HS-27A (cell line): ENCODE results near the gene FAM72C.
"Not testable (repeated sequence)": the region's sequence is repeated elsewhere in the genome, so short reads cannot be mapped to it uniquely, and the experiment has no call there.

Source experiments
- DNase-seq: peaks from one replicate; pipeline ENCODE4 v3.0.0-alpha.2; 2012; ENCODE audit warnings: low read depth, missing footprints

The FAM72C gene

DNA sequence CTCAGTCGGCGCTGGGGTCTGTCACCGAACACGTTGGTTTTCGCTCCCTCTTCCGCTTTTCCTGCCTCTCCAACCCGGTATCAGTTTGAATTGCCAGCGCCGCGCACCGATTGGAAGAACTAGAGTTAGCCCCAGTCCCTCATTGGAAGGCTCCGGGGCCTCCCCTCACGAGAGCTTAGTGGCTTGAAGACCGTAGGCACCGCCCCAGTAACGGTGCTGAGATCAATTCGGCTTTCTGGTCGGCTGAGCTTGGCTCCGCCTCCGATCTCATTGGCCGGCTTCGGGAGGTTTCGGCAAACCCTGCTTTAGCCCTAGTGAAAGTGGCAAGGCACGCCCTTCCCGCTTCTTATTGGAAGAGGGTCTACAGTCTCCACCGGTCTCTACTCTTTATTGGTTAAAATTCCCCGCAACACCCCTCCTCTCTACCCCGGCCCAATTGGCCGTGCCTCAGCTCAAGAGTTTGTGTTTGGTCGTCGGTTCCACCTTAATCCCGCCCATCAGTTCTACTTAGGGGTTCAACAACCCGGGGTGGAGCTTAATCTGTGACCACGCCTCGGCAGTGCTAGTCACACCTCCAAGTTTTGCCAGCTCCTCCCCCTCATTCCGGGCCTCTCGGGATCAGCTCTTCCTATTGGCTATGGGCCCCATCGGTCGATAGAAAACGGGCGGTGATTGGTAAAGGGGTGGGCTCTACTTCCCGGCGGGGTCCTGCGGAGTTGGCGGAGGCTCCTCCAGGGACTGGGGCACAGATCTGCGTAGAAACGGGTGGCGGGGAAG lies at the start of gene FAM72C:
Gene FAM72C (minus strand): TSS at position 63 of the 777 bp plus-strand sequence. CDS start 845 bp downstream, outside the sequence.
- not testable (repeated sequence) for DNase-seq

DNA sequence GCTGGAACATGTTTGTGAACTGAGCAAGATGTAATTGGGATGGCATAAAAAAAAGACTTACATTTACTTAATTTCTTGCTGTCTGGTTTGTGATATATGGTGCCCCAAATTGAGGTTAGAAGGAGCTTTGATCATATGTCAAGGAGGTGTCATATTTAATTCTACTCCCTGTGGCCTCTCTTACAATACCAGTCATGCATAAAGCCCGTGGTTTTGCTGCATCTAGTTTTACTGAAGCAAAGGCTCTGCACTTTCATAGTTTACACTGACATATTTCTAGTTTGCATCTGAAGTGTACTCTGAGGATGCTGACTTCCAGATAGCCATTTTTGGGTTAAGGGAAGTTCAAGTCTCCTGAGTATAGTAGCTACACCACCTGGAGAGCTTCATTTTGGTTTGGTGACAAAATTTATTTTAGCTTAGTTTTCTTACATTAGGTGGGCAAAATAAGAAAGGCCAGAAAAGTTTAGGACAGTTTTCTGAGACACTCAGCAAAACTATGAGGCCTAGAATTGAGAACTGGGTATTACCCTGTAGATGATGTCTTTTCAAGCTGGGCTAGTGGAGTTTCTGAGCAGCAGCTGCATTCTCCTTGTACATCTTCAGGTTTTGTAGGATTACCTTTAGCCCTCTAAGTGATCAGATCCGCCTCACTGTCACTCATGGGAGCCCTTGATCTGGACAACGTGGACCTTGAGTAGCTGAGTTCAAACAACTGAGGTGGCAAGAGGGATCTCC lies 48.4 kb upstream of the FAM72C start:
- not testable (repeated sequence) for DNase-seq

DNA sequence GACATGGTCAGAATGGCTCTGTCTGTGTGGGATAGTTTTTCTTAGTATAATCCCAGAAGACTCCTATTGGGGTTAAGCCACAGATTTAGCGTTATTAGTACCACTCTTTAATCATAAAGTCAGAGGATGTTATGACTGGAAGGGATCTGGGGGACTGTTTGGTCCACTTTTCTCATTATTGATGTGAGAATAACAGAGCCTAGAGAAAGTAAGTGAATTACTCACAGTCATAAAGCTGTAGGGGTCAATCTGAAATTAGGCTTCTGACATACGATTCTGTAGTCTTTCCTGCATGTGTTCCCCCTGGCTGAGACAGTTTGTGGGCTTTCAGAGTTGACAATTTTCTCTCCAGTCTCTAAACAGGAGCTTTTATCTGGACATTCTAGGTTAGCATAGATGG lies 47.3 kb upstream of the FAM72C start:
- not testable (repeated sequence) for DNase-seq

DNA sequence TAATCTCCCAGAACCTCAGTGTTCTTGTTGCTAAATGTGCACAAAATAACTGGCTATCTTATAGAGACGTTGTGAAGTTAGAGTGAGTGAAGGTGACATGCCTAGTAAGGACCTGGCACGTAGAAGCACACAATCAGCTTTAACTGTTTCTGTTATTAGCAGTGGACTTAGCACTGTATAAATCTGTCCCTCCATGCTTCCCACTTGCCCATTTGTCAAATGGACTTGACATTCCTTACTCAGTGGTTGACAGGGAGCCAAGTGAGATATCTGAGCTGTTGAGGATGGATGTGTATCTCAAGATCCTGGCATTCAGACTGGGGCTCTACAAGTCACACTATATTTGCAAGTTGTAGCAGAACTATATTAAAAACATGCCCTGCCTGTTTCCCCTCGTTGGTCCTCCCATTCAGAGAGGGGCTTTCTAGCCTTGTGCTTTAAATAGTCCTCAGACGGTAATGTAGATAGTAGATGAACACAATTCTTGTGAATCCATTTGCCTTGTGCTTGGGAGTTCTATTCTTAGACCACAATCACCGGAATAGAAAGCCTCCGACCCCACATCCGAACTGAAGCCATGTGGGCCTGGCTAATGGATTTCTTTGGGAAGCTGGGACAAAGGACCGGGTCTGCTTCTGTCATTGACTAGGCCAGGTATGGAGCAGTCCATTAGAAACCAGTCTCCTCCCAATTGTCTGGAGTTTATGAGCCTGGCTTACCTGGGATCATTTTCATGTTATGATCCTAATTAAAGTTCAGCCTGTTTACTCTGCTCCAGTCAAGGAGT lies 43.6 kb upstream of the FAM72C start:
- not testable (repeated sequence) for DNase-seq

DNA sequence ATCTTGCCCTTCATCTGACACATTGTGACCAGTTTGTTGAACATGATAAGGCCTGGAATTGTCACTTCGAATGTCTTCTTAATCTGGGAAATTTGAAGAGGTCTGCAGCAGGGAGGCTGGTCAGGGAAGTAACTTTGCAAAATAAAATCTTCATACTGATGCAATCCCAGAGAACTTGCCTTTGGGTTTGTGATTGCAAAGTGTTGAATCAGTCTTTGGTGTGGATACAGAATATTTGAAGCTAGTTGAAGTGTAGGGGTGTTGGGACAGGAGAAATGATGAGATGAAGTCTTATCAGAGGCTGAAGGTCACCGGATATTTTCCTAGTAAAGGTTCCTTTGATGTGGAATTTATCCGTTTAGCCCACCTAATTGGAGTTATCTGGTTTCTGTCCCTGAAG lies 42.7 kb upstream of the FAM72C start:
- not testable (repeated sequence) for DNase-seq

DNA sequence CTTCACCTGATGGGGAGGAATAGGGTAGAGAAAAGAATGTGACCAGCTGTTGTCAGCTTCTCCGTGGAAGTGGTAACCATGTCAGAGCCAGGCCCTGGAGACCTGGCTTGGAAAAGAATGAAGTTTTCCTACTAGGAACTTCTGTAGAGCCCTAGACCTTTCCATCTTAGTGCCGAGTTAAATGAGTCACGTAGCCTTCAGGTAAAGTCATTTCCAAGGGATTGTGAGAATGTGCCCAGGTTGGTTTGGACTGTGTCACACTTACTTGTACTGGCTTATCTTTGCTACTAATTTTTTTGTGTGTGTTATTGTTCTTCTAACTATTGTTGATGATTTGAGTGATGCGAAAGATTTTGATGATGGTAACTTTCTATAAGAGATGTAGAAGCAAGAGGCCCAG lies 42.3 kb upstream of the FAM72C start:
- not testable (repeated sequence) for DNase-seq

DNA sequence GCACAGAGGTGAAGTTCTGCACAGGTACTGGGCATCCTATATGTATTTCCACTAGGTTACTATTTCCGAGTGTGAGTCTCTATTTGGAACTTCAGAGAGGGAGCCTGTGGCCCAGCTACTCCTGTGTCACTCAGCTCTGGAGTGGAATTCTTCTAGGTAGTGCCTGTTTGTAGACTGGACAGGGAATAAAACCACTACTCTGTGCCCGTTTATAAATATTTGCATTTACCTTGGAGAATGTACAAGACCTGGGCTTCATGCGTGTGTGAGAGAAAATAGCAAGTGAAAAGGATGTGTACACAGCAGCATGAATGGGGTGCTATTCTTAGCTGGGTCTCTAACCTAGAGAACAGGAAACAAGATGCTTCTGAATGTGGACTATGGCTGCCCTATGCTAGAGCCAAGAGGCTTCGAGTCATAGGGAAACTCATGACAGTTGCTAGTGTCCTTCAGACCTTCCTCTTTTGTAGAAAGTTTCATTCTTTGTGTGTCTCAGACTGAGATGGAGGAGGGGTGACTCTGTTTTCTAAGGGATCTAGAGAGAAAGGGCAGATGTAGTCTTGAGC lies 40.5 kb upstream of the FAM72C start:
- not testable (repeated sequence) for DNase-seq

DNA sequence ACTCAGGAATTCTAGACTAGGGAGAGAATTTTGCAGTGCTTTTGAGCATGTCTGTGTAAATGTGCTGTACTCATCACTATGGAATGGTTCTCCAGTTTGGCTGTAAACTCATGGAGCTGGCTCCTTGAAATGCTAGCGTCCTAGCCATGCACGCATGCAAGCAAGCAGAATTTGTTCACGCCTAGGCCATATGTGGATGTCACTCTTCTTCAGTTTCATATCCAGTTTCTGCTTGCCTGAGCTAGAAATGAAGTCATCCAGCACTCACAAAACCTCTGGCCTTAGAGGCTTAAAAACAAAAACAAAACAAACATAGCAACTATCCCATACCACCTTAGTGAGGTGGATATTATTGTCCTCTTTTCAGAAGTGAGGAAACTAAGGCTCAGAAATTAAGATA lies 37.6 kb upstream of the FAM72C start:
- DNase-seq = not testable (repeated sequence)

DNA sequence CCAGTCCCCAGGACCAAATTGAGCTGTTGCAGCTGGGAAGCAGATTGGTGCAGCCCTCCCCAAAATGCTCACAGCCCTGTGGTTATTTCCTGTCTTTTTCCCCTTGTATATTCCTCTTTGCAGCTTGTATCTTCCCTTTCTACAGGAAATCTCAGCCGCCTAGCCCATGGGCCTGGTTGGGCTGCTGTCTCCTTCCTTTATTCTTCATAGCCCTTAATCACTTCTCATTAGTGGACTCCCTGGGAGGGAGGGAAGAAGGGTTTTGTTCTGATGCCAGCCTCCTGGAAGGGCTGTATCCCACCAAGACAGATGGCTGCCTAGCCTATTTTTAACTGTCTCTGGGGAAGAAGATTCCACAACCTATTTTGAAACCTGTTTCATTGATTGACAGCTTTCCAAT lies 32.5 kb upstream of the FAM72C start:
- DNase-seq = not testable (repeated sequence)

DNA sequence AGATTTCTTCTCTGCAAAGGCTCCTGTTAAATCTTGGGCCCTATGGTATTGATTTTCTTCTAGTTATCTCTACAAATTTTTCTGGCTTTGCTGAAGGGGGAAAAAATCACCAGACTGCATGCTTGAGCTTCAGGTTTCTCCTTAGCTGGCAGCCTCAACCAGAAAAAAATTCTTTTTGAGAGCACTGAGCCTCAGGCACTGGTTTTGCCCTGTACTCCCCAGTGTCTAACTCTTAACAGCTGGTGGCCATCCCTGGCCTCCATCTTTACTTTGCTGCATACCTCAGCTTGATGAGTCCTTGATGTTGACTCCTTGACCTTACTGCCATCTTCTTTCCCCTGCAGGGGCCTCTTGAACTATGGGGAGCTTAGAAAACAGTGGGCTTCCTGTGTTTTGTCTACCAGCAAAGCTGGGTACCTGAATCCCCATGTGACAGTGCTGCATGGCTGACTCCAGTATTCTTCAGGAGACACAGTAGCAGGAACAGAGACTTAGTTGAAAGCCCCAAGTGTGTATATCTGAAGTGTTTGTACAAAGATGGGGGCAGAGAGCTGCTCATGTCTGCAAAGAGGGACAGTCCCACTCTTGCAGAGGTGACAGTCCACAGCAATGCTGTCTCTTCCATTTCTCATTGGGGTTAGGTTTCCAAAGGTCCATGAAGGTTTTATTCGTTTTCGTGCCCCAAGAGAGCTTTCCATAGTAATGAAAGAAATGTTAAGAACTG lies 31.7 kb upstream of the FAM72C start:
- not testable (repeated sequence) for DNase-seq

DNA sequence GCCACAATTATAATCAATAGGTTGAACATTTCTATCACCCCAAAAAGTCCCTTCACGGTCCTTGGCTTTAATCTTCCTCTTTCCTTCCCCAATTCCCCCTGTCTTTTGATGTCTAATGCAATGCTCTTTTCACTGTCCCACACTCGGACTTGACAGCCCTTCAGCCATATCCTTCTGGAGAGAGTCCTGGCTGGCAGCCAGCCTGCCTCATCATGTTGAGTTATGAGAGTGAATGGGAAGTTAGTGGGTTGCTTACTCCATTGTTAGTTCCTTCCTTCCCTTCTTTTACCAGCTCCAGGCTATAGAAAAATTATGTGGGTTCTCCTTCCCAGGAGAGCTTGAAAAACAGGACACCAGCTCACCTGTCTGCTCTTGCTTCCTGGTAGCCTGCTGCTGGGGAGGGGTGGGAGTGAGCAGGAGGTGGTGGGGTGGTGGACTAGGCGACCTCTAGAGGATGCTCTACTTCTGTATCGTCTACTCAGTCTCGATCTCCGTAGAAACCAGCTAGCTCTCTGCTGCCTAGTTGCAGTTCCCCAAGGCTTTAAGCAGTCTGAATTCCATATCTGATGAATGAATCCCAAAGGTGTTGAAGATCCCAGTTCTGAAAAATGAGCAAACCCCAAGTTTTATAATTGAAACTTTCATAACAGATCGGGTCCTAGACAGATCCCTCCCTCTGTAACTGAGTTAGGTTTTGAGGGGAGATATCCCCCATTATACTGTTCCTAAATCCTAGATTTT lies 30.5 kb upstream of the FAM72C start:
- not testable (repeated sequence) for DNase-seq

DNA sequence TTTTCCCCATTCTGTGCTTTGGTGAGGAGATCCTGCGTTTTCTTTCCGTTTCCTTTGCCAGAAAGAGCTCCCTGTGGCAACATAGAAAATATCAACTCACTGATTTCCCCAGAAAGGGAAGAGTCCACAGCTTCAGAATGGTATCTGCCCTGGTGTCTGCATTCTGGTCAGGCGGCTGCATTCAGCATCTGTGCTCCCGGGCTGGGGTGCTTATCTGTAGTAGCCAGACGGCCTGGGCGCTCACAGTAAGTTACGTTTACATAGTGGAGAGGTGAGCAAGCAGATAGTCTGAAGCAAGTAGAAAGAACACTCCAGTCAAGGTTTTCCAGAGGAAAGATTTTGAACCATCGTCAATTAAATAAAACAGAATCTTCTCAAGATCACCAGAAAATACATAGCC lies 29.3 kb upstream of the FAM72C start:
- DNase-seq = not testable (repeated sequence)

DNA sequence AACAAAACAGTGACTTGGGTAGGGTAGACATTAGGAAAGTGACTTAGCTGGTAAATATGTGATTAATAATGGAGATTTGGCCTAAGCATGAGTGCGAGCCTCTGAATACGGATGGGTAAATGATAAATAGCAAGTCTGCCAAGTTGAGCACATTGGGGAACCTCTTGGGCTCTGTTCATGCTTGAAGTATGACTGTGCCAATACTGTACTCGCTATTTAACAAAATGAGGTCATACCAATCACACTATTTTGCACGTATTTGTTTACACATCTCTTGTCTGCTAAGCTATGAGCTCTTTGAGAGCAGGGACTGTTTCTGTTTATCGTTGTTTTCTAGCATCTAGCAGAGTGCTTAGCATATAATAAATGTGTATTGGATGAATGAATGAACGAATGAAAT lies 24.2 kb upstream of the FAM72C start:
- DNase-seq = not testable (repeated sequence)

DNA sequence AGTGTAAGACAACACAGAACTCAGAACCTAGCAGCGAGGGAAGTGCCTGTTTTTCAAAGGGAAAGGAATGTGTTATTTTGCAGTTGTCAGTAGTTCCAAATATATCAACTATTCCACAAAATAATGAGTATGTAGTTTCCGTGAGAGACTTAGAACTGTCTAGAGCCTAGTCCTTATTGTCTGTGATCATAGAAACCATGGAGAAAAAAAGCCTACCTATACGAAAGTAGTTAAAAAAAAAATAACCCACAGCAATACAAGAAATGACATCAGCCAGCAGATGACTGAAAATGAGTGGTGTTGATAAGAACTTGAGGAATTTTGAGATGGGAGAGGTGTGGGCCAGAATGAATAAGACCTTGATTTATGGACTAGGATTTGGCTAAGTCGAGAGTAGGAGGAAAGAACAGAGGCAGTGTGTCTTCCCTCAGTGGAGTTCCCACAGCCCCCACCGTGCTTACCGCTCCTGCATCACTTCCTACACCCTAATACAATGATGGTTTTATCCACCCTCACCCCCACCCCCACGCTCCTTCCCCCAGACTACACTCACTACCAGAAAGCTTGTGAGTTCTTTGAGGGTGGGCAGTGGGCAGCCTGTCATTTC lies 21.6 kb upstream of the FAM72C start:
- DNase-seq = not testable (repeated sequence)

DNA sequence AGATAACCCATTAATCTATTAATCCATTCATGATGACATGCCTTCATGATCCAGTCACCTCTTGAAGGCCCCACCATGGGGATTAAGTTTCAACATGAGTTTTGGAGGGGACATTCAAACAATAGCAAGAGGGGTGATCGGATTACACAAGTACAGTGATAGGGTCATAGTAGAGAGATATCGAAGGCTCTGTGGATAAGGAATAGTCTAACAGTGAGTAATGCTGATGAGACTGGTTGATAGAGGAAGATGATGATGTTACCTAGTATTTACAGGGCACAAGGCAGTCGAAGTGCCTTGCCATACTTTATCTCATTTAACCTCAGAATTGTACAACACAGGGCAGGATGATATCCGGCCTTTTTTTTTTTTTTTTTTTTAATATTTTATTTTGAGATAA lies 18.9 kb upstream of the FAM72C start:
- DNase-seq = not testable (repeated sequence)

DNA sequence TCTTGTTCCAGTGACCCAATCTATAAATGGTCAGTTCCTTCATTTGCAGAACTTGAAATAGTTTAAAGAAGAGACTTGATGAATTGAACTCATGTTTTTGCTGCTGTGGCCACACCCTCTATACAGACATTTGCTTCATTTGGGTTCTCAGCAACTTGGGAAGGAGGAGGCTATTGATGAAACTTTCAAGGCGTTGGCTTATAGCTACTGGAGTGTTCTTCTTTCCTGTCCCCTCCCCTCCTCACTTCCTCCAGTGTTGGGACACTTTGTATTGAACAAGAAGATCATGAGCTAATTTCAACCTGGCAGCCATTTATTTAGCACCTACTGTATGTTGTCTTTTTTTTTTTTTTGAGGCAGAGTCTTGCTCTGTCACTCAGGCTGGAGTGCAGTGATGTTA lies 17.9 kb upstream of the FAM72C start:
- not testable (repeated sequence) for DNase-seq

DNA sequence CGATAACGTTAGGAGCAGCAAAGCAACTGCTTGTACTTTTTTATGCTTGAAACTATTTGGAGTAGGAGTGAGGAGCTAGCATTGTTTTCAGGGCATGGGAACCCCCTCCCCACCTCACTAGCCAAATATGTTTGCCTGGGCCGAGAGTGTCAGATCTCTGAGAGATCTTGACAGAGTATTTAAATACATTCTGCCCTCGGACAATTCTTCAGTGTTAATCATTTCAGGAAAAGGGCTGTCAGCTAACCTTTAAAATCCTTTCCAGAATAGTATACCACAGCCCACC lies 17.6 kb upstream of the FAM72C start:
- not testable (repeated sequence) for DNase-seq

DNA sequence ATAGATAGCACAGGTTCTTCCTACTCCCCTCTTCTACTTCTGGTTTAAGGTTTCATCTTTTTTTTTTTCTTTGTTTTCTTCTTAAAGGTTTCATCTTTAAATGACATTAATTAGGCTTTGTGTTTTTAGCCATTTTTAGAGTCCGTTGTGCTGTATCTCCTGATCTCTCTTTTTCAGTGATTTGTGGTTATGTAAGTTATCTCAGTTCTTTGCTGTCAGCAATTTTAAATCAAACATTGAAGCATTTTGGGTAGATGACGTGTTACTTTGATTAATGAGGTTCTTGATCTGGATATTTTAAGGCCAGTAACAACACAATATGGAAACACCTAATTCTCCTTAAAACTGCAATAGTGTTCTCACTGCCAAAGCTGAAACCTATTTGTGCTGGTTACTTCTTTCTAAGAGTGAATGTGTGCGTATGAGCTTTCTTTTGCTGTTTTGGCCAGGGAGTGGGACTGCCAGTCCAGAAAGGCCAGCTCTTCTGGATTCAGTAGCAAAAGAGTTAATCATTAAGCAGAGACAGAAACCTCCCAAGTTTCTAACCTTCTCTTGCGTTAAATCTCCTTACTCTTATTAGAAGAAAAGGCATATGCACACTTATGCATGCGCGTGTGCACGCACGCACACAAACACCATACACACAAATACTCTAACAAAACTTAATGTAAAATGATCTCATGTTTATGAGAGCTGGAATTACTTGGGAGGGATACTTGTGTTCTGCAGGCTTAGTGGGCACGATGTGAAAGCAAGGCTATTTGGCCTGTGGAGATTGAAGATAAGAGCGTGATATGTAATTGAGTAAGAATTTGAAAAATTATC lies 17.0 kb upstream of the FAM72C start:
- DNase-seq = not testable (repeated sequence)

DNA sequence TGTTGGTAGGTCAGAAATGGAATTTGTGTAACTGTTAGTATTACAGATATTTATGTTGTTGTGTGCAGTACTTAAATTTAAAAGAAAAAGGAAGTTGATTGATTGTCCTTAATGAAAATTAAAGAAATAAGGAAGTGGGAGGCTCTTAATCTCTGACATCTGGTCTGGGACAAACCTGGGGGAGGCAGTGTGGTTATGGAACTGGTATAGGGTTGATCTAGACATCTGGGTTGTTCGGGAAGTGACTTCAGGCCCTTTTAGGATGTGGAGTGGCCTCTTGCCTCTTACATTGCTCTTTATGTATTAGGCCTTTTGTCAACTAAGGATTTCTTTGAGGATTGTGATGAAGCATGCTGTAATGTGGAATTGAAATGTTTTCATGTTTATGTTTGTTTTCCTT lies 16.1 kb upstream of the FAM72C start:
- not testable (repeated sequence) for DNase-seq
